Mucosa of descending colon (tissue), 3 donors: ENCODE measurements around the gene MTMR6. TPM values are rescaled to one million over a fixed set of nuclear protein-coding genes. Genes with fewer than 3 reads are reported as not detected.

Experiments used
- ATAC-seq: fragments of 200-7000 bp; cut with Tn5 transposase; one replicate; pipeline ENCODE4 v1.9.1; 2020; ENCODE audit warnings: mild to moderate bottlenecking, moderate library complexity
- DNase-seq, 3 donors: peaks; one replicate each; pipeline ENCODE4 v3.0.0-alpha.2; 2020
- H3K36me3 ChIP-seq: fragments of 200-600 bp; one replicate; pipeline ENCODE4 v1.8.0; 2021; ENCODE audit warnings: low read depth, mild to moderate bottlenecking
- H3K4me1 ChIP-seq: fragments of 200-600 bp; one replicate; pipeline ENCODE4 v1.8.0; 2021; ENCODE audit warnings: low read depth, mild to moderate bottlenecking
- H3K4me3 ChIP-seq: fragments of 200-600 bp; one replicate; pipeline ENCODE4 v1.8.0; 2021; ENCODE audit warnings: mild to moderate bottlenecking
- H3K9me3 ChIP-seq: fragments of 200-600 bp; one replicate; pipeline ENCODE4 v1.8.0; 2021; ENCODE audit warnings: mild to moderate bottlenecking
- intact Hi-C, 2 donors: fragments of 100-400 bp; cut with DNase I in 1 of 2; cut with micrococcal nuclease in 1 of 2; formaldehyde crosslinking; loops; one replicate each; pipeline versions ENCODE4 v1.11.0 to v1.11.1; 2022; cut with DNase I, micrococcal nuclease
- total RNA-seq, 3 donors: library from RNA; stranded (reverse); fragmentation: NEBNext Ultra II Directional in 2 of 3; extraction: Animal tissue kit (Norgen Biotek cat#: 25700) in 2 of 3; gene quantifications; one replicate each; pipeline versions ENCODE4 v1.2.1 to v1.2.4, GENCODE V29; 2021 to 2023
- TF ChIP-seq, protein P1 (sequence below): fragments of 200-600 bp; IDR thresholded peaks from one replicate; pipeline ENCODE4 v1.8.0; 2022; ENCODE audit warnings: antibody characterized with exemption, mild to moderate bottlenecking
- donor health status: DM: no; HTN: no; CAD: no; lungs with moderate emphysema.
- donor health status: DM: no; HTN: no; CAD: no.
- donor health status: DM: no; HTN: yes; CAD: no.

MTMR6 gene
- total RNA-seq, 3 donors from 2014 or later: 10.8 to 18.5 (median 13.7) TPM

DNA sequence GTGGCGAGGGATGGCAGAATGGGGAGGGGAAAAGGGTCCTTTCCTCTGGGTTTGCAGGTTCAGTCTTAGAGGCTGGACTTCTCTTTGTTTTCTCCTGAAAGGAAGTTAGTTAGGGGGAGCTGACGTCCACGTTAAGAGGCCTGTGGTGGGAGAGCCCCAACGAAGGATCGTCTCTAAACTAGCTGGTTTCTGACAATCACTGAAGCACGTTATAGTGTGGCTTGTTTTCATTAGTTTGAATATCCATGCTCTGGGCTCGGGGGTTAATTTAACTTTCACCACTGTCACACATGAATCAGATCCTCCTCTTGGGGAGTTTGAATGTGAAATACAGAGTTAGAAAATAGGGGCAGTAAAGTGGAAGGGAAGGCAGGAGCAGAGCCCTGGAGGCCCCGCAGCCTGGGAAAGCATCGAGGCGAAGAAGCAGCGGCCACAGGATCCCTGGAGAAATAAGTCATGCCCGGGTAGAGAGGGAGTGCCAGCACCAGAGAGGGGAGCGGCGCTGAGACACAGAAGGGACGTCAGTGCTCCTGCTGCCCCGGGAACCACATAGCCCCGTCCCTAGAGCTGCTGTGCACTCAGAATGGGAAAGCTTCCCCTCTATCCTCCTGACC is 84.1 kb downstream of the MTMR6 start:
- DNase-seq (no peak), ATAC-seq (no peak)
- Histone ChIP-seq H3K4me3 (no peak overlapping the region), H3K36me3 (no peaks in the 10 kb centered on the region), H3K9me3 (no peaks in the 10 kb centered on the region), H3K4me1 (no peaks in the 10 kb centered on the region)
- TF ChIP-seq, protein P1, sequence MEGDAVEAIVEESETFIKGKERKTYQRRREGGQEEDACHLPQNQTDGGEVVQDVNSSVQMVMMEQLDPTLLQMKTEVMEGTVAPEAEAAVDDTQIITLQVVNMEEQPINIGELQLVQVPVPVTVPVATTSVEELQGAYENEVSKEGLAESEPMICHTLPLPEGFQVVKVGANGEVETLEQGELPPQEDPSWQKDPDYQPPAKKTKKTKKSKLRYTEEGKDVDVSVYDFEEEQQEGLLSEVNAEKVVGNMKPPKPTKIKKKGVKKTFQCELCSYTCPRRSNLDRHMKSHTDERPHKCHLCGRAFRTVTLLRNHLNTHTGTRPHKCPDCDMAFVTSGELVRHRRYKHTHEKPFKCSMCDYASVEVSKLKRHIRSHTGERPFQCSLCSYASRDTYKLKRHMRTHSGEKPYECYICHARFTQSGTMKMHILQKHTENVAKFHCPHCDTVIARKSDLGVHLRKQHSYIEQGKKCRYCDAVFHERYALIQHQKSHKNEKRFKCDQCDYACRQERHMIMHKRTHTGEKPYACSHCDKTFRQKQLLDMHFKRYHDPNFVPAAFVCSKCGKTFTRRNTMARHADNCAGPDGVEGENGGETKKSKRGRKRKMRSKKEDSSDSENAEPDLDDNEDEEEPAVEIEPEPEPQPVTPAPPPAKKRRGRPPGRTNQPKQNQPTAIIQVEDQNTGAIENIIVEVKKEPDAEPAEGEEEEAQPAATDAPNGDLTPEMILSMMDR: no peak
- intact Hi-C loops: no loop called here

DNA sequence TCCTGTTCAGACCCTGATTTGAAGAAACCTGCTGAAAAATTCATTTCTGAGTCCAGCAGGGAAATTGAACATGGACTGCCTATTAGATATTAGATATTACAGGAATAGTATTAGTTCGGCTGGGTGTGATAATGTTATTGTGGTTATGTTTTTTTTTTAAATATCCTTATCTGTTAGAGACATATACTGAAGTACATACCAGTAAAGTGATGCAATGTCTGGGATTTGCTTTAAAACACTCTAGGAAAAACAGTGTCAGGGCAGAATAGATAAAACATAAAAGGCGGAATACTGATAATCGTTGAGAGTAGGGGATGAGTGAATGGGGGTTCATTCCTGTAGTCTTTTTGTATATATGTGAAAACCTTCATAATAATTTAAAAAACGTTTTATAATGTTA is 86.5 kb downstream of the MTMR6 start:
- H3K4me3 ChIP-seq: no peak overlapping the region
- no peaks in the 10 kb centered on the region for H3K9me3 ChIP-seq
- no peak for ATAC-seq
- H3K4me1 ChIP-seq: no peaks in the 10 kb centered on the region
- no peaks in the 10 kb centered on the region for H3K36me3 ChIP-seq
- no peak for DNase-seq
- TF ChIP-seq, protein P1: no peak
- intact Hi-C loops: no loop called here

DNA sequence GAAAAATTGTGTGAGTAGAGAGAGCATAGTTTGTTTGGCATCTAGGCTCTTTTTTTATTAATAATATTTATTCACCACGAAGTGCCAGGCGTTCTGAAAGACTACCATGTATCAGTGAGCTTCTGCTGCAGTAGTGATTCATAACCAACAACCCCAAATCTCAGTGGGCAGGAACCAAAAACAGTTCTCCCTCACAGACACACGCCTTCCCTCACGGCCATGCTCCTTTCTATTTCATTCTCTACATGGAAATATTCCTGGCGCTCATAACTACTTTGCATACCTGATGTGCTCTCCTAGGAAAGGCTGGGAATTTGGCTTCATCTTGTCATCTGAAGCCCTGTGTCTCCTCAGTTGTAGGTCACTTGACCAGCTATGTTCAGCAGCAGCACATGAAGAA is 88.6 kb downstream of the MTMR6 start:
- Histone ChIP-seq H3K4me1 (no peaks in the 10 kb centered on the region), H3K9me3 (no peaks in the 10 kb centered on the region), H3K36me3 (no peaks in the 10 kb centered on the region), H3K4me3 (no peak overlapping the region)
- DNase-seq: no peak
- ATAC-seq: no peak
- TF ChIP-seq, protein P1: no peak
- intact Hi-C loops: no loop called here

DNA sequence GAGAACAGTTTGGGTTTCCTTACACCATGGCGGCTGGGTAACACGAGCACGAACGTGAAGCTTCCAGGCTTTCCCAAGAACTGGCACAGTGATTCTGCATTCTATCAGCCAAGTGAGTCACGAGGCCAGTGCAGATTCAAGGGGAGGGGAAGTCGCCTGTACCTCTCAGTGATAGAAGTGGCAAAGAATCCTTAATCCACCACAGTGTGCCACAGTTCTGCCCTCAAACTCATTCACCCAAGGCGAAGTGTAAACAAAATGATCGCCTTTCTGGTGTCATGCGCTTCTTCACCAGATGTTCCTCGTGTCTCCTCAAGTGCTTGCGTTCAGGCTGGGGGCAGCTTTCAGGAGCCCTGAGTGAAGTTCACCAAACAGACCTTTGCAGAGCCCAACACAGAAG is 90.3 kb downstream of the MTMR6 start:
- no peaks in the 10 kb centered on the region for H3K4me1 ChIP-seq
- H3K36me3 ChIP-seq: no peaks in the 10 kb centered on the region
- TF ChIP-seq, protein P1: no peak
- H3K4me3 ChIP-seq: no peak overlapping the region
- no peak for ATAC-seq
- no peak for DNase-seq
- no peaks in the 10 kb centered on the region for H3K9me3 ChIP-seq
- intact Hi-C loops: no loop called here

Other genes starting within 250 kb of the MTMR6 start
- gene PABPC3, start 191.4 kb downstream of the MTMR6 start, total RNA-seq: under 1 TPM in 2 of 3 donors, not detected in 1; 0.17 to 0.22 TPM
- under 1 TPM in 2 of 3 donors, not detected in 1; 0.05 to 0.70 TPM for gene AMER2, start 115.2 kb downstream of the MTMR6 start, total RNA-seq
- 10 to 100 TPM; 31.9 to 35.3 (median 32.8) TPM for gene NUP58, start 14.1 kb upstream of the MTMR6 start, total RNA-seq
- 1 to 10 TPM in 1 of 3 donors, under 1 TPM in 2; 0.22 to 3.6 (median 0.41) TPM for gene ATP8A2, start 84.5 kb upstream of the MTMR6 start, total RNA-seq